Tongue (tissue), 2 donors: Measurements from ENCODE around the gene SPEM2. TPM values are rescaled to one million over a fixed set of nuclear protein-coding genes. Genes with fewer than 3 reads are reported as not detected.

ENCODE experiments used
- DNase-seq: peaks from one replicate; pipeline ENCODE4 v3.0.0-alpha.2; 2015
- total RNA-seq: library from RNA; depleted of rRNA; stranded (reverse); fragments of >200 nt; gene quantifications from one replicate; pipeline ENCODE4 v1.2.3, GENCODE V29; 2014

Gene SPEM2
- total RNA-seq, 1 donor from 2014 or later: not detected

DNA sequence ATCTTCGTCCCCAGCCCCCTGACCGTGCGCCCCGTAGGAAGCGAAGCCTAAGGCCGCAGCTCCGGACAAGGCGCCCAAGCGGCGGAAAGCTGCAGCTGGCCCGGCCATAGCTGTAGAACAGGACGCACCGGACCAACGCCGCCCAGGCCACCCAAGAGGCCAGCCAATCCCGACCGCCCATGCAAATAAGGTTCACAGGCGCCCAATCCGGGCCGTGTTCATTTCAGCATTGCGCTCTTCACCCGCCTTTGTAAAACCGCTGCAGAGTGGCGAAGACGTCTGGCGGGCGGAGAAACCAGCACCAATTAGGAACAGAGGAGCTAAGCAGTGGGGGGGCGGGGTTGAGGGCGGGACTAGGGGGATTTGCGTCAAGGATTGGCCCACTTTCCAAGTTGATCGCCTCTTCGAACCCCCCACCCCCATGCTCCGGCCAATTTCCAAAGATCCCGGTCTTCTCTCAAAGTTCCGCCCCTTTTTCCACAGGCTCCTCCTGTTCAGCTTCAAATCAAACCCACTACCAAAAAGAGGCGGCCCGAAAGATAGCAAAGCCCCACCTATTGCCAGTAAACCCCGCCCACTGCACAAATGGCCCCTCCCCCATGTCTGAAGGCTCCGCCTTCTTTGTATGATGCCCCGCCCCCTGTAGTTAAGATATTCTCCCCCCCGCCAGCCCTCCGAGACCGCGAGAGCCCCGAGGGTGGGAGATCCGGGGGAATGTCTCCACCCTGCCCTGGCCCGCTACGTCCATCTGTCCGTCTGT lies 21.3 kb upstream of the SPEM2 start, which contains the start of gene TMEM256:
Gene TMEM256, minus strand, starts transcription at position 121 of the 760 bp plus-strand sequence. Its CDS starts 13 bp downstream, at position 108.
- peak; percentile 100 for DNase-seq

DNA sequence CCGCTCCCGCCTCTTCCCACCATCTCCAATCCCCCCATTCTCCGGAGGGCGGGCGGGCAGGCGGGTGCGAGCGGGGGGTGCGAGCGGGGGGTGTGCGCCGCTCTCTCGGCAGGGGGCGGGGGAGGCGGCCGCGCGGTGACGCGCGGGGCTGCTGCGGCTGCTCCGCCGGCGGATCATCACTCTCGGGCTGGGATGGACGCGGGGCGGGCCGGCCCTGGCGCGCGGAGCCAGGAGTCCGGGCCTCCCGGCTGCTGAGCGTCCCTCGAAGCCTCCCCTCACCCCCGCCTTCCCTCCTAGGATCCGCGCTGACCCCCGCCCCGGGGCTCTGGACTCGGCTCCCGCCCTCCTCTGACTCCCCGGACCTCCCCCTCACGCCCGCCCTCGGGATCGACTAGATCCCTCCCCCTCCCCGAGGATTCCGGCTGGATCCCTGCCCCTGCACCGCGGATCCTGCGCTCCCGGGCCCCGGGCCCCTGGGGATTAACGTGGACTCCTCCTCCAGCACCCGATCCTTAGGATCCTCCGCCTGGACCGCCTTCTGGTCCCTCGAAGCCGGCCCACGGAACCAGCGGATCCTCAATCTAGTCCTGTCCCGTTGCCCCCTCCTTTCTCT lies 20.6 kb upstream of the SPEM2 start:
- no peak for DNase-seq

DNA sequence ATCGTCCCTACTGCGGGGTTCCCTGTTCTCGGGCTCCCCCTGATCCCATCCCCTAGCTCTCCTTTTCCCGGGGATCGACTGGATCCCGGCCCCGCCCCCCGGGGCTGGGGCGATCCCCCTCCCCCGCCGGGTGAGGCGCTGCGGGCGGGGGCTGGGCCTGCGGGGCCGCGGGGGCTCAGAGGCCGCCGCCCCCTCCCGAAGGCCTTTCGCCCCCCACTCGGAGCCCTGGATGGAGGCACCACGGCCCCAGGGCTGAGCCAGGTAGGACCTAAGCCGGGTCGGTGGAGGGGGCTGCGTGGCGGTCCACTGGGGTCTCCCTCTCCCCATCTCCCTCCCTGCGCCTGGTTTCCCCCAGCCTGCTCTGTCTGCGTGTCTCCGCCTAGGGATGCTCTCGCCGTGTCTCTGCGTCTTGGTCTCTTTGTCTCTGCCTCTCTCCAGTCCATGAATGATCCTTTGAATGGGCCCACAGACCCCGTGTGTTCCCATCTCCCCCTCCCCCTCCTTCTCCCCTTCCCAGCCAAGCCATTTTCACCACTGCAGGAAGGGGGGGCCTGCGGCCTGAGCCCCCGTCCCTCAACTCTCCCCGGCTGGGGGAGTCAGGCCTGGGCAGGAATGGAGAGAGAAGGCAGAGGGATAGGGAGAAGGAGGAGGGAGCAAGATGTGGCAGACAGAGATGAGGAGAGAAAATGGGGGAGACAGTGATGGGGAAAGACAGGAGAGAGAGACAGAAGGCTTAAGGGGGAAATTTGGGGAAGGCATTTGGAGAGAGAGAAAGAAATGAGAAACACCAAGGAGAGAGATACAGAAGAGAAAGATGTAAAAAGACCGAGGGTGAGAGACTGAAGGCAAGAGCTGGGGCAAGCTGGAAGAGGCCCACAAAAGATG lies 19.8 kb upstream of the SPEM2 start:
- peak; percentile 42 for DNase-seq

DNA sequence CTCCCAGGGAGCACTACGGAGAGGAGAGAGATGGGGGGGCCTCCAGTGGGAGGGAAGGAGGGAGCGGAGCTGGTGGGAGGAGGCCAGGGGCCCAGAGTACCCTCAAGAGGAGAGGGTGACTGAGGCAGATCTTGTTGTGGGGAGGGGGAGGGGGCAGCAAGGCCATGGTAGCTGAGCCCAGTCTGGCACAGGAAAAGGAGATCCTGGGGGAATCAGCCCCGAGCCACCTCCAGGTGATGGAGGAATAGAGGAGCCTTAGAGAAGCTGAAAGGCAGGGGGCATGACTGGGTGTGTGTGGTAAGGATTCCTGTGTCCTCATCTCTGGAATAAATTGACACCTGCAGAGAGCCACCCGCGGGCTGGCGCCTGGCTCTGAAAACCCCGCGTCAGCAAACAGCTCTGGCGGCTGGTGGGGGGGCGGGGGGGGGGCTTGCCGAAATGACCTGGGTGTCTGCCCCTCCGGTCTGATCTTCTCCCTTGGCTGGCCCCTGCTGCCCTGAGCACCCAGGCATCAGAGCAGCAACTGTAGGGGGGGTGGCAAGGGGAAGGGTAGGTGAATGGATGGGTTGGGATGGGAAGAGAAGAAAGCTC lies 19.1 kb upstream of the SPEM2 start:
- no peak for DNase-seq

DNA sequence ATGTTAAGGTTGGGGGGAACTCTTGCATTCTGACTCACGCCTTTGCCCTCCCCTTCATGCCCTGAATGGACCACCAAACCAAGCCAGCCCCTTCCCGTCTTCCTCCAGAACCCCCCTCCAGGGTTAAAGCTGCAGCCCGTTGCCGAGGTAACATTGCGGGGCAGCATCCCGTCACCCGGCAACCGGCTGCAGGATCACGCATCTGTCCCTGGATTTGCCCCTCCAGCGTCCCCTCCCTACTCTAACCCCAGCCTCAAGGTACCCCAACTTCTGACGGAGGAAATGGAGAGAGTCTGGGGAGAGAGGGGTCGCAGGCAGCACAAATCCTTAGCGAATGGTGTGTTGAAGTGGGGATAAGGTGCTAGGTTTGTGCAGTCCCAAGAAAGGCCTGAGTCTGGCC lies 18.3 kb upstream of the SPEM2 start:
- no peak for DNase-seq

DNA sequence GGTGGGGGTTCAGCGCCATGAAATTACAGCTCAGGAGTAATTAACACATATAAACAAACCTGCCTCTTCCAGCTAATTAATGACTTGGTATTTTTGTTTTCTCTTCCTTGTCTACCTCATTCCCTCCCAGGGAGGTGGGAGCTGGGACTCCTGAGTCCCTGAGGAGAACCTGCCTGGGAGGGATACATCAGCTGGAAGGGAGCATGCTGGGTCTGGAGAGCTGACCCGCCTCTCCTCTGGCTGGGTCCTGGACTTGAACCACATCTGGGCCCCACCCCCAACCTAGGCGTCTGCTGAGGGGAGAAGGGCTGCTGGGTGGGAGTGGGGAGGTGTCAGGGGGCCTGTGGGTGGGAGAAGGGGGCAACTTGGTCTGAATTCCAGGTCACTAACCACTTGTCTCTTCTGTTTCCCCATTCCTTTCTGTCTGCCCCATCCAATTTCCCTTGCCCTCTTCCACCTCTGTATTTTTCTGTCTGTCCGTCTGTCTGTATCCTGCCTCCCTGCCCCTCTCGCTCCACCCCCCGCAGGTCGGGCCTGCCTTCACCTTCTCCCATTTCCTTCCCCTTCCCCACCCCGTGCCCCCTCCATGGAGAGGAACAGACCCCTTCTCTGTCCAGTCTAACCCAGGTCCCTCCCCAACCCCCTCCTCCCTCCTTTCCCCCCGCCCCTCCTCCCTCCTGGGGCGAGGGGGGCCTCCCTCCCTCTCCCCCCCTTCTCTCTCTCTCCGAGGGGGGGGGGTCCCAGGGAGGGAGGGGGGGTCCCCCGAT lies 17.7 kb upstream of the SPEM2 start, which contains the start of gene NLGN2:
Gene NLGN2, plus strand, starts transcription at position 361 of the 767 bp plus-strand sequence. CDS start 411 bp downstream, outside the sequence.
- no peak for DNase-seq

DNA sequence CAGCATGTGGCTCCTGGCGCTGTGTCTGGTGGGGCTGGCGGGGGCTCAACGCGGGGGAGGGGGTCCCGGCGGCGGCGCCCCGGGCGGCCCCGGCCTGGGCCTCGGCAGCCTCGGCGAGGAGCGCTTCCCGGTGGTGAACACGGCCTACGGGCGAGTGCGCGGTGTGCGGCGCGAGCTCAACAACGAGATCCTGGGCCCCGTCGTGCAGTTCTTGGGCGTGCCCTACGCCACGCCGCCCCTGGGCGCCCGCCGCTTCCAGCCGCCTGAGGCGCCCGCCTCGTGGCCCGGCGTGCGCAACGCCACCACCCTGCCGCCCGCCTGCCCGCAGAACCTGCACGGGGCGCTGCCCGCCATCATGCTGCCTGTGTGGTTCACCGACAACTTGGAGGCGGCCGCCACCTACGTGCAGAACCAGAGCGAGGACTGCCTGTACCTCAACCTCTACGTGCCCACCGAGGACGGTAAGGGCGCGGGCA lies 17.1 kb upstream of the SPEM2 start:
- DNase-seq: no peak

DNA sequence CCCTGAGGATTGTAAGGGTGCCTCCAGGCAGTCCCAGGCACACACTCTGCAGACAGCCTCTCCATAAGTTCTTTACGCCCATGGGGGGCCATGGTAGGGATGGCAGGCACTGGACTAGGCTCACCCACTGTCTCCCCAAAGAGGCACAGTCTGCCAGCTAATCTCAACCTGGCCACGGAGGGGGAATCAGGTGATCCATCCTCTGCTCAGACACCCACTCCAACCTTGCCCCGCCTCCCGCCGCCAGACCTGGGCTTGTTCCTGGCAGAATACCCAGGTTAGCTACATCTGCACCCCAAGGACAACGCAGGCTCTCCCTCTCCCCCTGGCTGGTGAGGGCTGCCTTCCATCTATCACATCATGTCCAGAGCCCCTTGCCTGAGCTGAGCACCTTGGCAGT lies 16.6 kb upstream of the SPEM2 start:
- DNase-seq: no peak

DNA sequence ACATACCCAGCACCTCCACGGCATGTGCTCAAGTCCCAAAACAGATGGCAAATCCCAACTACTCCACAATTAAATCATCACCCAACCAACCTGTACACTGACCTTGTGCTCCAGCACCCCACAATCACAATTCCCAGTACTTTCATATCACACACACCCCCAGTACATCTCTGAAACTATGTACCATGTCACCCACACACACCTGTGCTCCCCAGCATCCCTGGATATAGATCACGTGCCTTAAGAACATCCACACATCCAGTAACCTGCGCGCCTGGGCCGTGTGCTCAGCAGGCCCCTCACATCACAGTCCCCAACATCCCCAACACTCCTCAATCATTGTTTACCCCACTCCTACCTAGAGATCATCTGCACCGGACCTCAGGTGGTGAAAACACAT lies 15.7 kb upstream of the SPEM2 start:
- DNase-seq: no peak

DNA sequence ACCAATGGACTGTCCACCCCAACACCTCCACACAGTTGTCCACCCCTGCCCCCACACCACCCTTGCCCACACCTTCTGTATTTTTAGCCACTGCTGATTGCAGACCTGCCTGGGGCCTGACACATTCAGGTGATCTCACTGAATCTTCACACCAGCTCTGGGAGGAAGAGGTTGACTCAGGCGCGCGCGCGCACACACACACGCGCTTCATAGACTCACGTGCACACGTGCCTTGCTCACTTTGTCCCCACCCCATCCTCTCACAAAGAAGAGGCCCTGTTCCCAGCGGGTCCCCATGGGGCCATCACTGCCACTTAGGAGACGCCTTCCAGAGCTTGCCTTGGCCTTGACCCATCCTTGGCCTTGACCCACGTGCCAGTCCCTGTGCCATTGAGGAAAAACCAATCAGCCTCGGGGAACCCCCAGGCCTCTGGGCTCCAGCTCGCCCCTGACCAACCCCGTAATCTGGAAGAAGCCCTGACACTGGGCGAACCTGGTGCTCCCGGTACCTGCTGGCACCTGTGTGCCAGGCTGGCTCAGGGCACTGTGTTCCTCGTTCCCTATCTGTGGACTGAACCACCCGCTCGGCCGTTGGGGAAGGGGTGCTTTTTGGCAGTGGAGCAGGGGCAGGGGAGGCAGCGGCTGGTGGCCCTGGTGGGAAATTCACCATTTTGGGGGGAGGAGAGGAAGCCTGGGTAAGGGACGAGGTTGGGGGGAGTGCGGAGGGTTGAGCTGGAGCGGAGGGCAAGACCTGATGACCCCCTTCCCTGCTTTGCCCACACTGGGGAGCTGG lies 14.6 kb upstream of the SPEM2 start:
- DNase-seq: no peak

DNA sequence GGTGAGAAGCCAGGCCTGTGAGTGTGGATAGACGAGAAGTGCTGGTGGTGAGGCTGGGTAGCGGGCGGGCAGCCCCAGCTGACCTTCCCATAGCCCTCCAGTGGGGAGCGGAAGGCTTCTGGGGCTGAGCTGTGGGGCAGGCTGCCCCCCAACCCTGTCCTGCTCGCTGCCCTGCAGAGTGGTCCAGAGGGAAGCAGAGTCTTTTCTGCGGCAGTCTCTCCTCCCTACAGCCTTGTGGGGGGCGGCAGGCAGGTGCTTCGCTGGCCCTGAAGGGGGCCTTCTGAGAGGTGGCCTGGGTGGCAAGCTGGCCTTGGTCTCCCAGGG lies 14.0 kb upstream of the SPEM2 start:
- DNase-seq: no peak

DNA sequence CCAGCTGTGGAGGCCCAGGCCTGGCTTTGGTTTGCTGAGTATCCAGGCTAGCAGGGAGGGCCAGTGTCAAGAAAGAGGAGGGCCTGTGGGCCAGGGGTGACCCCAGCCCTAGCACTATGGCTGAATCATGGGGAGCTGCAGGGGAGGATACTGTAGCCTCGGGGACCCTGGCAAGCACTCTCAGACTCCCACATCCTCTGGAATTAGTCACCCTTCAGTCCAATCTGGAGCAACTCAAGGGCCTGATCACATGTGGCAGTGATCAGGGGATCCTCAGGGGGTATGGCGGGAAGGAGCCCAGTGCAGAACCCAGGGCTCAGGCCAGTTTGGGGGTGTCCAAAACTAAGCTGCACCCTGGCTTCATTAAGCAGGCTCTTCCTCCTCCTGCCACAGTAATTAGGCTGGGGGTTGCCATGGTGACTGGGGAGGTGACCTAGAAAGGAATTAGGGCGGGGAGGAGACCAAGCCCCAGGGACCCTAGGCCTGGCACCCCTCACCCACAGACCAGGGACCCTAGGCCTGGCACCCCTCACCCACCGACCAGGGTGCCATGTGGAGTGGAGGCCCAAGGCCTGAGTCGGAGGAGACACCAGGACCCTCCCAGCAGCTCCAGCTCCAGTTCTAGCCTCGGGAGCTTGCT lies 11.9 kb upstream of the SPEM2 start:
- no peak for DNase-seq

DNA sequence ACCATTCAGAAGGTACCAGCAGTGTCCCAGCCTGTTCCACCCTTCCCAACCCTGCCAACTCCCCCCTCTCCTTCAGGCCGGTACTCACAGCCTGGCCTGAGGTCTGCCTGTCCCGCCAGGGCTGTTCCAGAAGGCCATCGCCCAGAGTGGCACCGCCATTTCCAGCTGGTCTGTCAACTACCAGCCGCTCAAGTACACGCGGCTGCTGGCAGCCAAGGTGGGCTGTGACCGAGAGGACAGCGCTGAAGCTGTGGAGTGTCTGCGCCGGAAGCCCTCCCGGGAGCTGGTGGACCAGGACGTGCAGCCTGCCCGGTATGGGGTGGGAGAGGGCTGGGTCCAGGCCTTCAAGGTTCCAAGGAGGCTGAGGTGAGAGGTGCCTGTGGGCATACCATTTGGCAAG lies 10.6 kb upstream of the SPEM2 start:
- DNase-seq: no peak

DNA sequence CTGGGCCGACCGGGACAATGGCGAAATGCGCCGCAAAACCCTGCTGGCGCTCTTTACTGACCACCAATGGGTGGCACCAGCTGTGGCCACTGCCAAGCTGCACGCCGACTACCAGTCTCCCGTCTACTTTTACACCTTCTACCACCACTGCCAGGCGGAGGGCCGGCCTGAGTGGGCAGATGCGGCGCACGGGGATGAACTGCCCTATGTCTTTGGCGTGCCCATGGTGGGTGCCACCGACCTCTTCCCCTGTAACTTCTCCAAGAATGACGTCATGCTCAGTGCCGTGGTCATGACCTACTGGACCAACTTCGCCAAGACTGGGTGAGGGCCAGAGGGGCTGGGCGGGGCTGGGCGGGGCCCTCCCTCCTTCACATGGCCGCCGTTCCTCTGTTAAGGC lies 9.6 kb upstream of the SPEM2 start:
- no peak for DNase-seq

DNA sequence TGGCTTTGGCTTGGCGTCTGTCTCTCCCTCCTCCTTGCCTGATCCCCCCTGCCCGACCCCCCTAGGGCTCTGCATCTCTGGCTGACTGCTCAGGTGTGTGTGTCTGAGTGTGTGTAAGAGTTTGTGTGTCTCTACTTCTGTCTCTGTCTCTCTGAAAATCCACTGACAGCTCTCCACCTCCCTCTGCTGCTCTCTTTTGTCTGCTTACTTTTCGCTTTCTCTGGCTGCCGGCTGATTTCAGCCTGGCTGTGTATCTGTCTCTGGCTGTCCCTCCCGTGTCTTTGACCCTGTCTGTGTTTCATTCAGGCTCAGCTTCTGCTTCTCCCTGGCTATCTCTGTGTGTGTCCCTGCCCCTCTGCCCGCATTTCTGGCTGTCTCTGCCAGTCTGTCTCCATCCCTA lies 9.1 kb upstream of the SPEM2 start:
- no peak for DNase-seq

DNA sequence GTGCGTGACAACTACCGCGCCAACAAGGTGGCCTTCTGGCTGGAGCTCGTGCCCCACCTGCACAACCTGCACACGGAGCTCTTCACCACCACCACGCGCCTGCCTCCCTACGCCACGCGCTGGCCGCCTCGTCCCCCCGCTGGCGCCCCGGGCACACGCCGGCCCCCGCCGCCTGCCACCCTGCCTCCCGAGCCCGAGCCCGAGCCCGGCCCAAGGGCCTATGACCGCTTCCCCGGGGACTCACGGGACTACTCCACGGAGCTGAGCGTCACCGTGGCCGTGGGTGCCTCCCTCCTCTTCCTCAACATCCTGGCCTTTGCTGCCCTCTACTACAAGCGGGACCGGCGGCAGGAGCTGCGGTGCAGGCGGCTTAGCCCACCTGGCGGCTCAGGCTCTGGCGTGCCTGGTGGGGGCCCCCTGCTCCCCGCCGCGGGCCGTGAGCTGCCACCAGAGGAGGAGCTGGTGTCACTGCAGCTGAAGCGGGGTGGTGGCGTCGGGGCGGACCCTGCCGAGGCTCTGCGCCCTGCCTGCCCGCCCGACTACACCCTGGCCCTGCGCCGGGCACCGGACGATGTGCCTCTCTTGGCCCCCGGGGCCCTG lies 8.3 kb upstream of the SPEM2 start:
- DNase-seq: no peak

DNA sequence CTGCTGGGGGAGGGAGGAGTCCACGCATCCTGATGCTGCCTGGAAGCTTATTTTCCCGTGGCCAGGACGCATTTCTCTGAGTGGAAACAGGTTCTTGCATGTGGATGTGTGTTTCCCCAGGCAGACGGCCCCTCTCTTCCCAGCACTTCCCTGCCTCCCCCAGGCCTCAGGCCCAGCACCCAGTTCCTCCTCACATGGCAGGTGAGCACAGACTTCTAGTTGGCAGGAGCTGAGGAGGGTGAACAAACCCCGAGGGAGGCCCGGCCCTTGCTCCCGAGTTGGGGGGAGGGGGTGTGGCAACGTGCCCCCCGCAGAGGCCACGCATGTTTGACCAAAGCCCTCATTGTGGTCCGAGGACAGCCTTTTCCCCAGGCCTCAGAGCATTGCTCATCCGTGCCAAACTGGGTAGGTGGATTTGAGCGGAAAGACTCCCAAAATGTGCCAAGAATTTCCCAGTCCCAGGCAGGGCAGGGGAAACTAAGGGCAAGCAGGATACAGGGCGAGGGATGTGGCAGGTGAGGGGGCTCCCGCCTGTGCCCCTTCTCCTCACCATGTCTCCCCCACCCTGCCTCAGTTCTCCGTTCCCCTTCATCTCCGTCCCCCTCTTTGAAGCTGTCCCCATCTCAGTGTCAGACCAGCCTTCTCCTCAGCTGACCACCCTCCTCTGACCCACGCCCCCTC lies 6.8 kb upstream of the SPEM2 start:
- no peak for DNase-seq

DNA sequence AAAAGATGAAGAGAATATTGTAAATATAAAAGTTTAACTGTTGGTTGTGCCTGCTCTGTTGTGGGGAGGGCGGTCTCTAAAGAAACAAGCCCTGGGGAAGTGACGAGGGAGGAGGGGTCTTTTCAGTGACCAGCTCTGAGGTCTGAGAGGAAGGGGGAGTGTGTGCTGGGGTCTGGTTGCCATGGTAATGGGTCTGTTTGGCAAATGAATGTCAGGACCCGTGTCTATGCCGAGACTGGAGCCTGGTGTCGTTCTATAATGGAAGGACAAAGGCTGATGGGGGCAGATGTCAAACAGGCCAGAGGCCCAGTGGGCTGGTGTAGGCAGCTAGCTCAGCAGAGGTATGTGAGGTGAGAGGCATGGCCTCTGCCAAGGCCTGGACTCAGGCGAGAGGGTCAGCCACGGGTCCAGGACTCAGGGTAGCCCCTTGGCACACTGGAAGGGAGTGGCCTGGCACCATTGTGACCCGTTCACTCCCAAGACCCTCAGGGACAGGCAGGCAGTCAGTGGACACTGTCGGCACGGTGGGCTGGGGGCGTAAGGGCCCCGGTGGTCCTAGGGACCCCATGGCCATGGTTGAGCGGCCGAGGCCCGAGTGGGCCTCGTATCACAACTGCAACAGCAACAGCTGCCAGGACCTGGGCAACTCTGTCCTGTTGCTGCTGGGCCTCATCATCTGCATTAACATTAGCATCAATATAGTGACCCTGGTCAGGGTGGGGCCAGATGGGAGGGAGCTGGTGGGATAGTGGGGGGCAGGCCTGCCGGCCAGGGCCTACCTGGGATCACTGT lies 5.4 kb upstream of the SPEM2 start, which contains the start of gene SPEM1:
Gene SPEM1, plus strand, starts transcription at position 506 of the 792 bp plus-strand sequence. Its CDS starts 61 bp downstream, at position 567.
- DNase-seq: no peak
